Hepatocyte (in vitro differentiated cells): ENCODE data around the gene ACRBP. TPM values are rescaled to one million over a fixed set of nuclear protein-coding genes. Genes with fewer than 3 reads are reported as not detected.

Experiments used
- DNase-seq: peaks from one replicate; pipeline ENCODE4 v3.0.0-alpha.2; 2016; ENCODE audit warnings: low spot score
- H2AFZ ChIP-seq: fragments of 200-600 bp; sonication (generic); 2 replicates; pipeline ENCODE4 v1.6.0; 2016; ENCODE audit warnings: antibody characterized with exemption, mild to moderate bottlenecking
- H3K27ac ChIP-seq: fragments of 200-600 bp; sonication (generic); 2 replicates; pipeline ENCODE4 v1.5.1; 2016; ENCODE audit warnings: mild to moderate bottlenecking
- H3K27me3 ChIP-seq: fragments of 200-600 bp; sonication (generic); 2 replicates; pipeline ENCODE4 v1.6.1; 2016
- H3K36me3 ChIP-seq: fragments of 200-600 bp; sonication (generic); replicated peaks from 2 replicates; pipeline ENCODE4 v1.5.1; 2016; ENCODE audit warnings: low read depth; ENCODE audit not compliant: insufficient read depth
- H3K4me1 ChIP-seq: fragments of 200-600 bp; sonication (generic); 2 replicates; pipeline ENCODE4 v1.5.1; 2016; ENCODE audit warnings: mild to moderate bottlenecking, moderate library complexity; ENCODE audit not compliant: insufficient read depth
- H3K4me2 ChIP-seq: fragments of 200-600 bp; sonication (generic); 2 replicates; pipeline ENCODE4 v1.6.0; 2016
- H3K4me3 ChIP-seq: fragments of 200-600 bp; sonication (generic); 2 replicates; pipeline ENCODE4 v1.5.1; 2016; ENCODE audit warnings: mild to moderate bottlenecking
- H3K79me2 ChIP-seq: fragments of 200-600 bp; sonication (generic); 2 replicates; pipeline ENCODE4 v1.6.0; 2017; ENCODE audit warnings: mild to moderate bottlenecking
- H3K9me2 ChIP-seq: fragments of 200-600 bp; sonication (generic); replicated peaks from 2 replicates; pipeline ENCODE4 v1.6.0; 2017; ENCODE audit warnings: mild to moderate bottlenecking; ENCODE audit not compliant: insufficient read depth
- H3K9me3 ChIP-seq: fragments of 200-600 bp; sonication (generic); 2 replicates; pipeline ENCODE4 v1.5.1; 2016; ENCODE audit warnings: low read depth, mild to moderate bottlenecking
- H4K20me1 ChIP-seq: fragments of 200-600 bp; sonication (generic); 2 replicates; pipeline ENCODE4 v1.6.0; 2016; ENCODE audit warnings: mild to moderate bottlenecking; ENCODE audit not compliant: insufficient read depth, poor library complexity, severe bottlenecking
- EZH2 ChIP-seq: fragments of 200-600 bp; sonication (generic); IDR thresholded peaks from 2 replicates; pipeline ENCODE4 v1.6.1; 2016; ENCODE audit warnings: antibody characterized with exemption, mild to moderate bottlenecking, borderline replicate concordance
- EZH2phosphoT487 ChIP-seq: fragments of 200-600 bp; sonication (generic); IDR thresholded peaks from one replicate; pipeline ENCODE4 v1.6.1; 2018; ENCODE audit warnings: antibody characterized with exemption, mild to moderate bottlenecking, low read depth, moderate library complexity; ENCODE audit not compliant: unreplicated experiment, severe bottlenecking
- WGBS: methylation state at CpG from one replicate; pipeline ENCODE4 v1.1.6; 2016; ENCODE audit warnings: low lambda C conversion rate; ENCODE audit errors: missing lambda C conversion rate; 5-methylcytosine and 5-hydroxymethylcytosine counted together
- polyA plus RNA-seq: library from polyadenylated mRNA; unstranded; fragments of >200 nt; fragmentation: Nextera tagmentation; extraction: Ambion mirVana; gene quantifications from 2 replicates; pipeline ENCODE4 v1.2.1, GENCODE V29; 2016
- total RNA-seq: library from RNA; depleted of rRNA; stranded (reverse); fragments of >200 nt; gene quantifications from 2 replicates; pipeline ENCODE4 v1.2.3, GENCODE V29; 2014
- TF ChIP-seq, protein P1 (sequence below): fragments of 200-600 bp; sonication (generic); IDR thresholded peaks from 2 replicates; pipeline ENCODE4 v1.5.1; 2016; ENCODE audit warnings: antibody characterized with exemption, mild to moderate bottlenecking; ENCODE audit not compliant: poor library complexity

The ACRBP gene
- total and polyA plus RNA-seq, 2 experiments from 2014 or later = 0.20 to 0.62 TPM

DNA sequence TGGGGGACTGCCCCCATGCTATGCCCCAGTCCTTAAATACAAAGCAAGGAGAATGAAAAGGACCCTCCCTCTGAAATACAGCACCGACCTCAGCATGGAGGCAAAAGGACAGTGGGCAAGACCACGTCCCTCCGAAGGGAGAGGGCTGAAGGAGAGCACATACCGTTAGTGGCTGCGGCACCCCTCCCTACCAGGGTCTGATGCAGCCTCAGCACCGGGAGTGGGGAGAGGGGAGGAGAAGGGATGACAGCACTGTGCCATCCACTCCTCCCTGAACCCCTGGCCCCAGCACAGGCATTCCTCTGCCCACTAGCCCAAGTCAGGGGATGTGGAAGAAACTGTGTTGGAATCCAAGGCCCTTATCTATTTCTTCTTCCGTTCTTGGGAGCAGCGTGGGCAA is 3.6 kb upstream of the ACRBP start:
- Histone ChIP-seq H3K27ac (no peak overlapping the region), H3K4me3 (no peak overlapping the region), H3K4me1 (no peaks in the 10 kb centered on the region), H3K4me2 (no peak overlapping the region), H3K9me3 (no peaks in the 10 kb centered on the region), H4K20me1 (no peaks in the 10 kb centered on the region), H3K27me3 (no peaks in the 10 kb centered on the region), H3K9me2 (no peaks in the 10 kb centered on the region), H2AFZ (no peak overlapping the region), H3K79me2 (no peaks in the 10 kb centered on the region), H3K36me3 (no peaks in the 10 kb centered on the region)
- DNase-seq = no peak
- TF ChIP-seq EZH2phosphoT487 (no peak), EZH2 (no peak)
- TF ChIP-seq, protein P1, sequence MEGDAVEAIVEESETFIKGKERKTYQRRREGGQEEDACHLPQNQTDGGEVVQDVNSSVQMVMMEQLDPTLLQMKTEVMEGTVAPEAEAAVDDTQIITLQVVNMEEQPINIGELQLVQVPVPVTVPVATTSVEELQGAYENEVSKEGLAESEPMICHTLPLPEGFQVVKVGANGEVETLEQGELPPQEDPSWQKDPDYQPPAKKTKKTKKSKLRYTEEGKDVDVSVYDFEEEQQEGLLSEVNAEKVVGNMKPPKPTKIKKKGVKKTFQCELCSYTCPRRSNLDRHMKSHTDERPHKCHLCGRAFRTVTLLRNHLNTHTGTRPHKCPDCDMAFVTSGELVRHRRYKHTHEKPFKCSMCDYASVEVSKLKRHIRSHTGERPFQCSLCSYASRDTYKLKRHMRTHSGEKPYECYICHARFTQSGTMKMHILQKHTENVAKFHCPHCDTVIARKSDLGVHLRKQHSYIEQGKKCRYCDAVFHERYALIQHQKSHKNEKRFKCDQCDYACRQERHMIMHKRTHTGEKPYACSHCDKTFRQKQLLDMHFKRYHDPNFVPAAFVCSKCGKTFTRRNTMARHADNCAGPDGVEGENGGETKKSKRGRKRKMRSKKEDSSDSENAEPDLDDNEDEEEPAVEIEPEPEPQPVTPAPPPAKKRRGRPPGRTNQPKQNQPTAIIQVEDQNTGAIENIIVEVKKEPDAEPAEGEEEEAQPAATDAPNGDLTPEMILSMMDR = no peak
- WGBS = 95% methylated on average over 8 of the region's 8 CpGs

GRCh38 chr12:6646276-6647082 is 753 bp downstream of the ACRBP start:
- H3K27ac ChIP-seq = no peak overlapping the region
- H3K36me3 ChIP-seq = no peaks in the 10 kb centered on the region
- no peak overlapping the region for H2AFZ ChIP-seq
- H4K20me1 ChIP-seq = no peaks in the 10 kb centered on the region
- 88% methylated on average over 25 of the region's 28 CpGs for WGBS
- H3K9me3 ChIP-seq = no peaks in the 10 kb centered on the region
- no peaks in the 10 kb centered on the region for H3K4me1 ChIP-seq
- no peak for TF ChIP-seq EZH2
- TF ChIP-seq, protein P1 = no peak
- TF ChIP-seq EZH2phosphoT487 = no peak
- no peak overlapping the region for H3K4me3 ChIP-seq
- no peaks in the 10 kb centered on the region for H3K27me3 ChIP-seq
- no peaks in the 10 kb centered on the region for H3K79me2 ChIP-seq
- DNase-seq = no peak
- H3K9me2 ChIP-seq = no peaks in the 10 kb centered on the region
- H3K4me2 ChIP-seq = peak overlapping the region; percentile 77

DNA sequence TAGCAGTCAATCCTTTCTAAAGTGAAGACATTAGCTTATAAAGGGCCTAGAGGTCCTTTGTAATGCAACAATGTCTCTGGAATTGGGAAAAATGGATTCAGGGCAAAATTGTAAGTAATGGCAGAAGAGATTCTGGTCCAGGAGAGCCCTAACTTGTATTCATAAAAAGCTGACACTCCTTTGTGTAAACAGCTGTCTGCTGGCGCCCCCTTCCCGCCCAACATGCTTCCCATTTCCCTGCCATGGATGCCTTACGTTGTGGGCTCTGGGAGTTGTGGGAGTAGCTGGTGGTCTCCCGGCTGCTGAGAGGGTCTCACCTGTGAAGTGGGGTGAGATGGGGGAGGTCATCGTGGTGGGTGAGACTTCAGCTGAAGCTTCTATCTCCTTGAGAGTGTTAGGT is 2.3 kb downstream of the ACRBP start:
- Histone ChIP-seq H3K36me3 (no peaks in the 10 kb centered on the region), H4K20me1 (no peaks in the 10 kb centered on the region), H3K4me2 (no peak overlapping the region), H3K4me3 (no peak overlapping the region), H3K27ac (no peak overlapping the region), H3K9me3 (no peaks in the 10 kb centered on the region), H3K79me2 (no peaks in the 10 kb centered on the region), H3K9me2 (no peaks in the 10 kb centered on the region), H3K4me1 (no peaks in the 10 kb centered on the region), H2AFZ (no peak overlapping the region), H3K27me3 (no peaks in the 10 kb centered on the region)
- no peak for TF ChIP-seq EZH2phosphoT487
- TF ChIP-seq, protein P1 = peak; percentile 48
- WGBS = 31% methylated on average over 5 of the region's 5 CpGs
- no peak for DNase-seq

- no peak for DNase-seq
- TF ChIP-seq EZH2 (no peak), EZH2phosphoT487 (no peak)
- TF ChIP-seq, protein P1 = no peak
- H4K20me1 ChIP-seq = no peaks in the 10 kb centered on the region
- H3K9me3 ChIP-seq = no peaks in the 10 kb centered on the region
- H3K9me2 ChIP-seq = no peaks in the 10 kb centered on the region
- no peak overlapping the region for H3K4me3 ChIP-seq
- H3K4me1 ChIP-seq = no peaks in the 10 kb centered on the region
- WGBS = 83% methylated on average over 6 of the region's 6 CpGs
- H3K27ac ChIP-seq = no peak overlapping the region
- H3K36me3 ChIP-seq = no peaks in the 10 kb centered on the region
- H3K79me2 ChIP-seq = no peaks in the 10 kb centered on the region
- no peaks in the 10 kb centered on the region for H3K27me3 ChIP-seq
- H2AFZ ChIP-seq = no peak overlapping the region
- no peak overlapping the region for H3K4me2 ChIP-seq
Observed at GRCh38 chr12:6644257-6644596, 3.0 kb downstream of the ACRBP start.
